Vagina (tissue), 2 donors: Measurements from ENCODE around the gene GPC5.

Source experiments
- CTCF ChIP-seq, 3 experiments: fragments of 450-650 bp in 2 of 3; fragments of 200-600 bp in 1 of 3; sonication (generic) in 1 of 3; IDR thresholded peaks; one replicate each; pipeline ENCODE4 v1.5.1; 2017 to 2019; ENCODE audit warnings: antibody characterized with exemption in 3 of 3, mild to moderate bottlenecking in 2 of 3, moderate library complexity in 2 of 3
- POLR2AphosphoS5 ChIP-seq, 2 donors: sonication (generic); formaldehyde crosslinking; IDR thresholded peaks; one replicate each; pipeline ENCODE4 v1.9.0; 2017; ENCODE audit warnings: antibody characterized with exemption in 2 of 2, mild to moderate bottlenecking in 2 of 2, low read depth in 1 of 2; ENCODE audit not compliant: insufficient read depth in 1 of 2

GRCh38 chr13:91902291-91902690 is 503.9 kb downstream of the GPC5 start:
- TF ChIP-seq CTCF (IDR thresholded peaks at IDR 0.05), result no peak
- no peak for TF ChIP-seq POLR2AphosphoS5 (IDR thresholded peaks at IDR 0.05; ENCODE audit: insufficient read depth in 1 of 2, low read depth in 1 of 2)
